GM12865 (cell line): Measurements from ENCODE around the gene CLTCL1.

ENCODE experiments used
- DNase-seq: peaks from one replicate; pipeline ENCODE4 v3.0.0; 2010; ENCODE audit warnings: low read depth
- H3K4me3 ChIP-seq: 2 replicates; pipeline ENCODE4 v1.5.1; 2011; ENCODE audit warnings: mild to moderate bottlenecking, low read depth, low read length, control low read depth
- CTCF ChIP-seq: IDR thresholded peaks from 2 replicates; pipeline ENCODE4 v1.5.1; 2011; ENCODE audit warnings: low read length, control low read depth, low read depth, inconsistent platforms; ENCODE audit not compliant: insufficient read depth; ENCODE audit errors: missing control alignments

CLTCL1 gene

GRCh38 chr22:19179497-19180048, 111.9 kb downstream of the CLTCL1 start:
- TF ChIP-seq CTCF = peak; percentile 67
- H3K4me3 ChIP-seq = peak overlapping the region; percentile 71
- DNase-seq = peak; percentile 89

GRCh38 chr22:19178657-19179496, 112.6 kb downstream of the CLTCL1 start, which contains the start of gene SLC25A1:
SLC25A1 (minus strand) TSS chr22:19178736; CDS start chr22:19178673, 63 bp downstream.
- TF ChIP-seq CTCF = no peak
- peak; percentile 94 for DNase-seq

GRCh38 chr22:19178065-19178656, 113.4 kb downstream of the CLTCL1 start:
- H3K4me3 ChIP-seq = peak overlapping the region; percentile 71
- no peak for DNase-seq
- no peak for TF ChIP-seq CTCF

More at GRCh38 chr22:19178657-19179496, 112.6 kb downstream of the CLTCL1 start, which contains the start of gene SLC25A1:
- H3K4me3 ChIP-seq = peak within 1 kb of the TSS; percentile 71

GRCh38 chr22:19177164-19178064, 114.1 kb downstream of the CLTCL1 start:
- no peak for DNase-seq

GRCh38 chr22:19176732-19177131, 114.8 kb downstream of the CLTCL1 start:
- no peak overlapping the region for H3K4me3 ChIP-seq
- DNase-seq = no peak
- no peak for TF ChIP-seq CTCF

More at GRCh38 chr22:19177164-19178064, 114.1 kb downstream of the CLTCL1 start:
- no peak for TF ChIP-seq CTCF
- peak overlapping the region; percentile 71 for H3K4me3 ChIP-seq

GRCh38 chr22:19176175-19176643, 115.3 kb downstream of the CLTCL1 start:
- no peak for TF ChIP-seq CTCF
- H3K4me3 ChIP-seq = no peak overlapping the region
- no peak for DNase-seq
